IMR-90 (cell line): ENCODE measurements around the gene ABL2.

Experiments
- BHLHE40 ChIP-seq: fragments of 150-350 bp; IDR thresholded peaks from 2 replicates; pipeline ENCODE4 v1.6.1; 2016; ENCODE audit warnings: mild to moderate bottlenecking, low read depth, low read length
- CTCF ChIP-seq: conservative IDR thresholded peaks from 2 replicates; pipeline ENCODE4 v1.5.1; 2012; ENCODE audit warnings: mild to moderate bottlenecking, low read depth, low read length, improper control_type of control experiment
- FOS ChIP-seq: fragments of 150-350 bp; IDR thresholded peaks from 2 replicates; pipeline ENCODE4 v1.6.1; 2016; ENCODE audit warnings: low read depth, low read length
- MAZ ChIP-seq: IDR thresholded peaks from 2 replicates; pipeline ENCODE4 v1.6.1; 2012; ENCODE audit warnings: low read depth, mild to moderate bottlenecking, low read length, improper control_type of control experiment, moderate library complexity, borderline replicate concordance
- POLR2A ChIP-seq: IDR thresholded peaks from 2 replicates; pipeline ENCODE4 v1.6.1; 2012; ENCODE audit warnings: mild to moderate bottlenecking, low read depth, low read length

- TF ChIP-seq BHLHE40 (no peak), MAZ (no peak), CTCF (no peak), POLR2A (no peak), FOS (no peak)
These were observed 65.0 kb downstream of the ABL2 start for GRCh38 chr1:179164494-179164893.
